ENCODE results near the gene SNED1.

The SNED1 gene

GRCh38 chr2:241063093-241063551 is 64.7 kb downstream of the SNED1 start:
- TF ChIP-seq POLR2AphosphoS5 (IDR thresholded peaks at IDR 0.05; ENCODE audit: low read depth, low read length) (no peak), SPI1 (IDR thresholded peaks at IDR 0.05; ENCODE audit: low read depth, low read length) (no peak), POLR2A (IDR thresholded peaks at IDR 0.05; ENCODE audit: low read depth, low read length) (no peak), TAF1 (IDR thresholded peaks at IDR 0.05; ENCODE audit: low read depth, low read length) (no peak), PAX5 (IDR thresholded peaks at IDR 0.05; ENCODE audit: insufficient read depth, low read length, severe bottlenecking) (no peak), POU2F2 (IDR thresholded peaks at IDR 0.05; ENCODE audit: low read depth, low read length) (no peak)
- DNase-seq (ENCODE audit: insufficient read length, low spot score) (no peak), FAIRE-seq (no peak)

- DNase-seq (ENCODE audit: insufficient read length, low spot score) (no peak), FAIRE-seq (no peak)
- TF ChIP-seq POLR2A (IDR thresholded peaks at IDR 0.05; ENCODE audit: low read depth, low read length), result no peak
Measured at GRCh38 chr2:241063587-241063986, 65.2 kb downstream of the SNED1 start.

GRCh38 chr2:241064008-241064801 is 65.8 kb downstream of the SNED1 start:
- FAIRE-seq (peak; percentile 35), DNase-seq (ENCODE audit: insufficient read length, low spot score) (no peak)
- no peak for TF ChIP-seq TAF1 (IDR thresholded peaks at IDR 0.05; ENCODE audit: low read depth, low read length)
- TF ChIP-seq SPI1 (IDR thresholded peaks at IDR 0.05; ENCODE audit: low read depth, low read length), result no peak
- no peak for TF ChIP-seq PAX5 (IDR thresholded peaks at IDR 0.05; ENCODE audit: insufficient read depth, low read length, severe bottlenecking)
- no peak for TF ChIP-seq POLR2AphosphoS5 (IDR thresholded peaks at IDR 0.05; ENCODE audit: low read depth, low read length)

GRCh38 chr2:241064802-241065354 is 66.5 kb downstream of the SNED1 start:
- FAIRE-seq, result no peak

GRCh38 chr2:241065355-241065803 is 67.0 kb downstream of the SNED1 start:
- no peak for FAIRE-seq
- TF ChIP-seq PAX5 (IDR thresholded peaks at IDR 0.05; ENCODE audit: insufficient read depth, low read length, severe bottlenecking), result no peak

More at GRCh38 chr2:241064802-241065354, 66.5 kb downstream of the SNED1 start:
- DNase-seq (ENCODE audit: insufficient read length, low spot score), result no peak
- TF ChIP-seq PAX5 (IDR thresholded peaks at IDR 0.05; ENCODE audit: insufficient read depth, low read length, severe bottlenecking) (no peak), POU2F2 (IDR thresholded peaks at IDR 0.05; ENCODE audit: low read depth, low read length) (no peak), TAF1 (IDR thresholded peaks at IDR 0.05; ENCODE audit: low read depth, low read length) (no peak), POLR2A (IDR thresholded peaks at IDR 0.05; ENCODE audit: low read depth, low read length) (no peak), SPI1 (IDR thresholded peaks at IDR 0.05; ENCODE audit: low read depth, low read length) (no peak), POLR2AphosphoS5 (IDR thresholded peaks at IDR 0.05; ENCODE audit: low read depth, low read length) (no peak)

GRCh38 chr2:241066171-241066892 is 67.9 kb downstream of the SNED1 start:
- TF ChIP-seq TAF1 (IDR thresholded peaks at IDR 0.05; ENCODE audit: low read depth, low read length) (no peak), PAX5 (IDR thresholded peaks at IDR 0.05; ENCODE audit: insufficient read depth, low read length, severe bottlenecking) (no peak)
- DNase-seq (ENCODE audit: insufficient read length, low spot score), result no peak
- FAIRE-seq, result no peak

More at GRCh38 chr2:241065355-241065803, 67.0 kb downstream of the SNED1 start:
- DNase-seq (ENCODE audit: insufficient read length, low spot score), result no peak

GRCh38 chr2:241066893-241067341 is 68.5 kb downstream of the SNED1 start:
- no peak for DNase-seq (ENCODE audit: insufficient read length, low spot score)

GRCh38 chr2:241067501-241068135 is 69.2 kb downstream of the SNED1 start:
- FAIRE-seq, result no peak
- TF ChIP-seq TAF1 (IDR thresholded peaks at IDR 0.05; ENCODE audit: low read depth, low read length), result no peak
- TF ChIP-seq POLR2A (IDR thresholded peaks at IDR 0.05; ENCODE audit: low read depth, low read length), result no peak
- TF ChIP-seq POU2F2 (IDR thresholded peaks at IDR 0.05; ENCODE audit: low read depth, low read length), result no peak
- TF ChIP-seq POLR2AphosphoS5 (IDR thresholded peaks at IDR 0.05; ENCODE audit: low read depth, low read length), result no peak
- TF ChIP-seq PAX5 (IDR thresholded peaks at IDR 0.05; ENCODE audit: insufficient read depth, low read length, severe bottlenecking), result no peak
- DNase-seq (ENCODE audit: insufficient read length, low spot score), result no peak

More at GRCh38 chr2:241066893-241067341, 68.5 kb downstream of the SNED1 start:
- TF ChIP-seq POLR2A (IDR thresholded peaks at IDR 0.05; ENCODE audit: low read depth, low read length), result no peak
- no peak for TF ChIP-seq TAF1 (IDR thresholded peaks at IDR 0.05; ENCODE audit: low read depth, low read length)
- TF ChIP-seq POLR2AphosphoS5 (IDR thresholded peaks at IDR 0.05; ENCODE audit: low read depth, low read length), result no peak
- TF ChIP-seq SPI1 (IDR thresholded peaks at IDR 0.05; ENCODE audit: low read depth, low read length), result no peak
- TF ChIP-seq PAX5 (IDR thresholded peaks at IDR 0.05; ENCODE audit: insufficient read depth, low read length, severe bottlenecking), result no peak
- no peak for TF ChIP-seq POU2F2 (IDR thresholded peaks at IDR 0.05; ENCODE audit: low read depth, low read length)
- FAIRE-seq, result no peak

- FAIRE-seq (no peak), DNase-seq (ENCODE audit: insufficient read length, low spot score) (no peak)
- TF ChIP-seq POU2F2 (IDR thresholded peaks at IDR 0.05; ENCODE audit: low read depth, low read length) (no peak), POLR2AphosphoS5 (IDR thresholded peaks at IDR 0.05; ENCODE audit: low read depth, low read length) (no peak), PAX5 (IDR thresholded peaks at IDR 0.05; ENCODE audit: insufficient read depth, low read length, severe bottlenecking) (no peak), POLR2A (IDR thresholded peaks at IDR 0.05; ENCODE audit: low read depth, low read length) (no peak)
Measured at GRCh38 chr2:241068136-241068941, 69.9 kb downstream of the SNED1 start.
